CD4-positive, alpha-beta T cell treated with Interleukin-1 beta for 1 hour (primary cell): ENCODE data around the gene S100G.
"Not testable (repeated sequence)": the region's sequence is repeated elsewhere in the genome, so short reads cannot be mapped to it uniquely, and the experiment has no call there.

Experiments
- DNase-seq, 2 donors: peaks; one replicate each; pipeline ENCODE4 v3.0.0-alpha.2; 2020 to 2022

Gene S100G, protein sequence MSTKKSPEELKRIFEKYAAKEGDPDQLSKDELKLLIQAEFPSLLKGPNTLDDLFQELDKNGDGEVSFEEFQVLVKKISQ

DNA sequence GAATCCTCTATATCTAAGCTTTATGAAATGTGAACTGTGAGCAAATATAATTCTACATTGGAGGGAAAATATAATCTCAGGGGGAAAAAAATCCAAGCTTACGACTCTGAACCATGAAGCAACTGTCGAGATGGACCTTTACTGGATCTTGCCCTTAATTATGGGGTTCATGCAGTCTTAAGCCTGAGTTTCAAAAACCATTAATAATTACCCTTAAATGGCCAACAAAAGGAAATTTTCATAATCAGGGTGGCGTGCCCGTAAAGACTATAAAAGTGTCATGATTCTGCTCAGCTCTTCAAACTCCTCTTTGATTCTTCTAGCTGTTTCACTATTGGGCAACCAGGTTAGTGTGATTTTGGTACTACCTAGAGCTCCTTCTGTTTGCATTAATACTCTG, at the start of gene S100G:
Gene S100G (plus strand): TSS at position 301 of the 400 bp plus-strand sequence. CDS start 849 bp downstream, outside the sequence.
- DNase-seq = no peak

DNA sequence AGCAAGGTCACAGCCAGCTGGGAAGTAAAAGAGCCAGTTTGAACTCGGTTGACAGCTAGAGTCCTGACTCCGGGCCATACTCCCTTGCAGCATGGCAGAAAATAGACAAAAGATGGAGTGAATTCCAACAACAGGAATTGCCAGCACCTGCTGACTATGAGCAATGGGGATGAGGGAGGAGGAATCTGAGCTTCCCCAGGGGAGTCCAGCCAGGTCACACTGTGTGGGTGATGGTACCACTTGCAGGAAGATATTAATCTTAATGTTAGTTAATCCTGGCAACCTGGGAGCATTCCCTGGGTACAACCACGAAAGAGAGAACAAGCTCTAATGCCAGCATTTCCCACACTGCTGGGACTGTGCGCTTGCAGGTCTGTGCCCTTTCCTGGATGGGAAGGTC, 48.1 kb upstream of the S100G start:
- no peak for DNase-seq

DNA sequence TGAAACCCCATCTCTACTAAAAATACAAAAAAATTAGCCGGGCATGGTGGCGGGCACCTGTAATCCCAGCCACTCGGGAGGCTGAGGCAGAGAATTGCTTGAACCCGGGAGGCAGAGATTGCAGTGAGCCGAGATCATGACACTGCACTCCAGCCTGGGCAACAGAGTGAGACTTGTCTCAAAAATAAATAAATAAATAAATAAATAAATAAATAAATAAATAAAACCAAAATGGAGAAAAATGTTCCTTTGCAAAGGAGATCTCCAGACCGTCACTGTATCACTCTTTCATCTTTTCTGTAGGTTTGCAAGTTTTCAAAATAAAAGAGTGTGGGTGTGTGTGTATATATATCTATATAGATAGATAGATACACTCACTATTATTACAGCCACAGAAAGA, 46.7 kb upstream of the S100G start:
- not testable (repeated sequence) for DNase-seq

DNA sequence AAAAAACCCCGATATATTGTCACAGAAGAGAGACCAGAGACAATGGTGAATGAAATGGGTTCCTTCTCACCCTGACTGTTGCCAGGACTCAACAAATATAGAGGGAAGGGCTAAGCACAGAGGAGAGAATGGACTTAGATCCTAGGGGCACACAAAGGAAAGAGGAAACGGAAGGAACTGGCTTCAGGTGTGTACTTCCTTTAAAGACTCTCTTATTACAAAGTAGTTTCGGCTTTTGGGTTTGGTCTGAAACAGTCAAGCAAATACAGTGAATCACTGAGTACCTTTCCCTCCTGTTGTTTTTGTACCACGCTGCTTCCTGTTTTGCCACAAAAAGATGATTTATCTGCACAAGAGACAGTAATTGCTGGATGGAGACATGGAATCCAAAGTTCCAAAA, 46.1 kb upstream of the S100G start:
- DNase-seq = no peak

DNA sequence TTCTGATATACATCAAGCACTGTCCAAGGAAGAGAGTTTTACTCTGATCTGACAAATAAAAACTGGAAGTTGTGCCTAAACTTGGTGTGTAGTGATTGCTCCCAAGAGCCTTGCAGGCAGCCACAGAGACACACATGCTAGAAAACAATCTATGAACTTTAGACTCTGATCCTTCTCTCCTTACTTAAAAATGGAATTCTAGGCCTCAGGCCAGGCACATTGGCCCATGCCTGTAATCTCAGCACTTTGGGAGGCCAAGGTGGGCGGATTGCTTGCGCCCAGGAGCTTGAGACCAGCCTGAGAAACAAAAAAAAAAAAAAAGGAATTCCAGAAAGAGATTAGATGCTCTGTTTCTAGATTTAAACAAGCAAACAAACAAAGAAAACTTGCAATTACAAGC, 45.6 kb upstream of the S100G start:
- DNase-seq = no peak

DNA sequence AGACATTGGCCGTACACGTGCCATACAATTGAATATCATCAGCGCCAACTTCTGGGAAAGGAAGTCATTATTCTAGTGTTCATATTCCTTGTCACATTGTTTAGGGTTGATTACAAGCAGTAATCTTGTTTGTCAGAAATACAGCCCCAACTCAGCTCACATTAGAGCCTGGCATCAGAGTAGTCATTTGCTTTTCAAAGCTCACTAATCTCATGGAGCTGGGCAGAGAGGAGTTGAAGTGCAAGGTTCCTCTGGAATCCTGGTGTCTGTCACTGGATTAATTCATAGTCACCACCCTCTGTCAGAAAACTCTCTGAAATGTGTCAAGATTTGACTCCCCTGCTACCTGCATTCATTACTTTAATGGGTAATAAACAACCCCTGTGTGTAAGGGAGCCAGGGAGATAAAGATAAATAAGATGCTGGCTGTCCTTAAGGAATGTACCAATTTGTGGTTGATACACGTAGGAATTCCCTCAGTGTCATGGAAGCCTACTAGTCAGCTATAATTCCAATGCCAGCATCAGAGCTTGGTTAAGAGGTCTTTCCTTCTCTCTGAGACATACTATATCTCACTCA, 43.7 kb upstream of the S100G start:
- DNase-seq = no peak

DNA sequence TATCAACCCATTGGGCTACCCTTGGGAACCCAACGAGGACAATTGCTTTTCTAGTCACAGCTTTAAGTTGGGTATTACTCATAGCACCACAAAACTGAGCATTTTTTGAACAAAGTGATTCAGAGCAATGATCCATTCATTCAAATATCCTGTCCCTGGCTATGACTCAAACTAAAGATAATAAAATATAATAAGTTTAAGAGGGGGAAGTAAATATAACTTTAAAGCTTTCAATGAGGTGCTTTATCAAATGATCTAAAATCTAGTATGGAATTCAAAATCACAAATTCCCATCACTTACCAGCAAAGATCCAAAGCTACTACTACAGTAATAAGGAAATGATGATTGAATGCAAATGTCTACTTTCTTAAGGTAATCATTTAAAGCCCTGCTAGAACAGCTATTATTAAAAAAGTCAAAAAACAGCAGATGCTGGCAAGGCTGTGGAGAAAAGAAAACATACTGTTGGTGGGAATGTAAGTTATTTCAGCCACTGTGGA, 39.8 kb upstream of the S100G start:
- DNase-seq = no peak

DNA sequence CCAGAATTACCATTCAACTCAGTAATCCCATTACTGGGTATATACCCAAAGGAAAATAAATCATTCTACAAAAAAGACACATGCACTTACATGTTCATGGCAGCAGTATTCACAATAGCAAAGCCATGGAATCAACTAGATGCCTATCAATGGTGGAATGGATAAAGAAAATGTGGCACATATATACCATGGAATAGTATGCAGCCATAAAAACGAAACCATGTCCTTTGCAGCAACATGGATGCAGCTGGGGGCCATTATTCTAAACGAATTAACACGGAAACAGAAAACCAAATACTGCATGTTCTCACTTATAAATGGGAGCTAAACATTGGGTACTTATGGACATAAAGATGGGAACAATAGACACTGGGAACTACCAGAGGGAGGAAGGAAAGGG, 39.3 kb upstream of the S100G start:
- DNase-seq = not testable (repeated sequence)

DNA sequence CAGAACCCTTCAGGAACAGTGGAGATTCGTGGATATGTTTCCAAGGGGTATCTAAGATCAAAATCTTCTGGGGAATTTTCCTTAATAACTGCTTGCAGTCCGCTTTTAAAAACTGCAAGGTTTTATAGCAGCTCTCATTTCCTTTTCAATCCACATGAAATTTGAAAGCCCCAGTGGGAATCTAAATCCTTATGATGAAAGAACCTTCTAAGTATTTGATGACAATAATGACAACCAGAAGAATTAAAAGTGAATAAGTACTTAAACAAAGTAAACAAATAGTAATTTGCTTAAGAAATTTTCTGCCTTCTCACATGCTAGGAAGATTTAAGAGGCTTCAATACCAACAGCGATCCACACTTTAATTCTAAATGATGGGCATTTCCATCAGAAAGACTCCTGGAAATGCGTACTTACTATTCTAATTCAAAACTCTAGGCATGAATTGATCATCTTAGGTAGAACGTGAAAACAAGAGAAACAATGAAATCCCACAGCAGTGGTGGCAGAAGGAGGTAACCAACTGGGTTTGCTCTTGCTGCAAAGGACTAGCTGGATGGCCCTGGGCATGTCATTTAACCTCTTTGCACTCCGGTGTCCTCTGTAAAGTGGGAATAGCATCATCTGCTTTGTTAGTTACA, 37.6 kb upstream of the S100G start:
- DNase-seq = no peak

DNA sequence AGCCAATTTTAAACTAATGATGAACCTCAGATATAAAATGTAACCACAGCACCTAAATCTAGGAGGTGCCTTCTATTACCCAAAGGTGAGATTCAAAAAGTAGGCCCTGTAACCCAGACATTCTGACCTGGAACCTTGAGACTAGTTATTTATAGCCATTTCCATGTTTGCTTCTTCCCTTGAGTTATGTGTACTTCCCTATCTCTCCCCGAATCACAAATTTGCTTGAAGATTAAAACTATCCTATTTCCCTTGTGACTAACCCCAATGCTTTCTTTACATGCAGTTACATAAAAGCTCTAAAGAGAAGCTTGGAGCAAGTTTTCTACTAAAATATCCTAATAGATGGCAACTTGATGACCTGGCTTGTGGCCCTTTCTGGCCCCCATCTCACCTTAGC, 32.6 kb upstream of the S100G start:
- DNase-seq = no peak

DNA sequence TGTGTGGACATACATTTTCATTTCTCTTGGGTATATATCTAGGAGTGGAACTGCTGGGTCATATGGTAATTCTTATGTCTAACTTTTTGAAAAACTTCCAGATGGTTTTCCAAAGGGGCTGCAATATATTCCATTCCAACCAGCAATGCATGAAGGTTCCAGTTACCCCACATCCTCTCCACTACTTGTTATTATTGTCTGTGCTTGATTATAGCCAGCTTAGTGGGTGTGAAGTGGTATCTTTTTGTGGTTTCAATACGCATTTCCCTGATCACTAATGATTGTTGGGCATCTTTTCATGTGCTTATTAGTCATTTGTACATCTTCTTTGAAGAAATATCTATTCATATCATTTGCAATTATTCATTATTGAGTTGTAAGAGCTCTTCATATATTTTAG, 31.5 kb upstream of the S100G start:
- DNase-seq = no peak

DNA sequence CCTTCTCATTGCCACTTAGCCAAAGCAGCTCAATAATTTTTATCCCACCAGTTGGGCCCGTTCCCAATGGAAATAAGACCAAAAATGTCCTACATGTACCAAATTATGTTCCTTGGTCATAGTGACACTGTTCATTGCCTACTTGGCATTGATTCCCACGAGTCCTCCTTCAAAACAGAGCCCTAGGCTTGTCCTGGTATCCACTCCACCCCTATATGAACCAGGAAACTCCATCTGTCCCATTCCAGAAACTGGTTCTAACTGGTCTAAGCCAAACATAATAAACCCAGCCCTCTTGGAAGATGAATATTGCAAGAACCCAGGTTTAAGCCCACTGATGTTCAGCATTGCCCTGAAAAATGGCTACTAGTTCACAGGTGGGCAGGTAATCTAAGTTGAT, 30.9 kb upstream of the S100G start:
- DNase-seq = no peak

DNA sequence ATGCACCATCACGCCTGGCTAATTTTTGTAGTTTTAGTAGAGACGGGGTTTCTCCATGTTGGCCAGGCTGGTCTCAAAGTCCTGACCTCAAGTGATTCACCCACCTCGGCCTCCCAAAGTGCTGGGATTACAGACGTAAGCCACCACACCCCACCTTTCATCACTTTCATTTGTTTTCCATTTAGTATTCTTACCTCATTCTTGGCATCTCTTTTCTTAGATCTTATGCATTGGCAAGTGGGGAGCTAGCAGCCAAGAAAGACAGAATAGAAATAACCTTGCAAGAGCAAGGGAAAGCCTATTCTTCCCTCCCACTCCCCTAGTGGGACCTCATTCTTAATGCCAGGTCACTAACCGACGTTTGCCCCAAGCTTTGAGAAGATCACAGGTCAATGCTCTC, 21.4 kb upstream of the S100G start:
- not testable (repeated sequence) for DNase-seq

DNA sequence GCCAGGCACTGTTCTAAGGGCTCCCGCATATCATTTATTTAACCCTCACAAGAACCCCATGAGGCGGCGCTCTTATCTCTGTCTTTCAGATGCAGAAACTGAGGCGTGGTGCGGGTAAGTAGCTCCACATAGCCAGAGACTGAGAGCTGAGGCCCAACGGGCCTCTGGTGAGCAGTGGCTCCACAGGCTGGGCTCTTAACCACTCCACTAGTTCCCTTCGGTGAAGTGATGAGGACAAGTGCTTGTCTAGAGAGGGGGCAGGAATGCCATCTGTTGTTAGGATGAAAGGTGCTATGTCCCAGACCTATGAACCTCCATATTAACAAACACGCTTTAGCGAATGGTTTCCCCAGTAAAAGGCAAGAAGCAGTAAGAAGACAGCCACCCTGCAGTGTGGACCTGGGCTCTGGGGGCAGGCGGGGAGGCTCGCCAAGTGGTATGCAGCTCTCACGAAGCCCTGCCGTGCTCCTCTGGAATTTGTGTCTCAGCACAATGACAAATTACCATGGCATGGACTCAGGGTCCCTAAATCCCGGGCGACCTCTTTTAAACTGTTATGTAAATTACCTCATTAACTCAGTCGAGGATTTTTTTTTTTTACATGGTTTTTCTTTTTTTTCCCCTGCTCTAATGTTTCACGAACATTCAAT, 20.9 kb upstream of the S100G start:
- DNase-seq = no peak

DNA sequence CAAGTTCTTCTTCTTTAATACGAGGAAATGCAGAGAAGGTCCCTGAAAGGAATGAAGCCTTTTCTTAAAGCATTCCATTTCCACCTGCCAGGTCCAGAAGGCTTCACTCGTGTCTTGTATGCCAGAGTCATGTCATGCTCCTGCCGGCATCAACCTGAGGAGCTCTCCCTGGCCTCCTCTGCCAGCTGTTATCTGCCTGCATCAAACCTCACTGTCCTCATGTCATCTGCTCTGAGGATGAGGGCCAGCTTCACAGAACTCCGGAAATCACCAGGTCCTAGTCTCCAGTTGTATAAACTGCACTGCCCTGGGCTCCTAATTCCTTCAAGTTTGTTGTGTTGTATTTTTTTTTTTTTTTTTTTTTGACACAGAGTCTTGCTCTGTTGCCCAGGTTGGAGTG, 20.0 kb upstream of the S100G start:
- DNase-seq = no peak

DNA sequence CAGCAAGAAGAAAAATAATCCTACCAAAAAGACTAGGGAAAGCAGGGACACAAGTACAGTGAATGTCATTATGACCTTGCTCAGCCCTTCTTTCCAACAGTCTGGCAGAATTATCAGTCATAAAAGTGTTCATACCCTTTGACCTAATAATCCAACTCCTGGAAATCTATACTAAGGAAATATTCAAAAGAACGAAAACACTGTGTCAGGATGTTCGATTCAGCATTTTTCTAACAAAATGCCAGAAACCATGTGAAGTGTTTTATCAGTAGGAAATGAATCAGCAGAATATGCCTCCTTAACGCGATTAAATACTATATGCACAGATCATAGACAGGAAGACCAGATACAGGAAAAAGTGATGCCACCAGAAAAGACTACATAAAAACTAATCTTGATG, 16.2 kb upstream of the S100G start:
- DNase-seq = no peak

DNA sequence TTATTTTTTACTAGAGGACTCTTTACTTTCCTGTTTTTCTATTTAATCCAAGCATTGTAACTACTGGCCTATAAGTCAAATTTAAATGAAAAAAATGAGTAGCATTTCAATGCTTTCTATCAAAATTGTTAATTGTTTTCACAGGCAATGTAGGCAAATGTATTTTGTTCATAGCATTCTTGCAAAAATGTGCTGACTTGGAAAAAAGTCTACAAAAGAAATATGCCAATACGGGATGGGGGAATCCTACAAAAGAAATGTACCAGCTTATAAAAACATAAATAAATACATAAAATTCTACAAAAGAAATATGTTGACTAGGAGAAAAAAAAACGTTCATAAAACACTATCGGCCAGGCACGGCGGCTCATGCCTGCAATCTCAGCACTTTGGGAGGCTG, 14.9 kb upstream of the S100G start:
- no peak for DNase-seq

DNA sequence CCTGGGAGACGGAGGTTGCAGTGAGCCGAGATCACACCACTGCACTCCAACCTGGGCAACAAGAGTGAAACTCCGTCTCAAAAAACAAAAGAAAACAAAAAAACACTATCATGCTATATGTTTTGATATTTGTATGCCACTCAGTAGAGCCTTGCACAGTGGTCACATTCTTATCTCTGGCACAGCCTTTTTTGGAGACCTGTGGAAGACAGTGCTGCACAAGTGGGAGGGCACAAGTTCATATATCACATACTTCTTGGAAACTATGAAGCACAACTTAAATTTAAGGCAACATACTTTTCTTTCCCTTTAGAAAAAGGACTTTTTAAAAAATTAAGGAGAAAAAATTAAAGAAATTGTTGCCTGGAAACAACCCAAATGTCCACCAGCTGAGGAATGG, 14.4 kb upstream of the S100G start:
- no peak for DNase-seq

DNA sequence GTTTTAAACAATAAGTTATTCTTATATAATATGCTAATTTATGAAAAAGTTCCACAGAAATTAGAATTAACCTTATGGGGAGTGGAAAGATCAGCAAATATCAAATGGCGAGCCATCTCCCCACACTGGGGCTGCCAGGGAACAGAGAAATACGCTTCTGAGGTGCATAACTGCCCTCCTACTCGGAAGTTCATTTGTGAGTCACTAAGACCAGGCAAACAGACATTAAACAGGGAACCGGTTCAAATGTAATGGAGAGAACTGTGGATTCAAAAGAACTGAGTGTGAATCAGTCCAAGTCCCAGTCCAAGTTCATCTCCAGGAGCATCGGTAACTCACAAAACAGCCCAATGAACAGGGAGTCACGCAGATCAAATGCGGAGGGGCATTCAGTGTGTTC, 11.4 kb upstream of the S100G start:
- no peak for DNase-seq

DNA sequence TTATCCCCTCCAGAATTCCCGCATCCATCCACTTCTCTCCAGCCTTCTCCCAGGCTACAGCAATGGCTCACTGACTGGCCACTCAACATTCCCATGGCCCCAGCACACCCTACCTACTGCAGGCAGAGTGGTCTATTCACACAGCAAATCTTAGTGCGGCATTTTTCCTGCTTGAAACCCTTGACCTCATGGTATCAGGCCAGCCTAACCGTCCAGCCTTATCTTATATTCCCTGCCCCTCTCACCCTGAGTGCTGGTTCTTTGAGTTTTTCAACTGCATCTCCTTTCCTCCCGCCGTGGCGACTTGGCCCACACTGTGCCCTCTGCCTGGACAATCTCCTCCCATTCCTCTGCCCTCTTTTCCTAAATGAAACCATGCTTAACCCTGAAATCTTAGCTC, 10.0 kb upstream of the S100G start:
- DNase-seq = no peak

DNA sequence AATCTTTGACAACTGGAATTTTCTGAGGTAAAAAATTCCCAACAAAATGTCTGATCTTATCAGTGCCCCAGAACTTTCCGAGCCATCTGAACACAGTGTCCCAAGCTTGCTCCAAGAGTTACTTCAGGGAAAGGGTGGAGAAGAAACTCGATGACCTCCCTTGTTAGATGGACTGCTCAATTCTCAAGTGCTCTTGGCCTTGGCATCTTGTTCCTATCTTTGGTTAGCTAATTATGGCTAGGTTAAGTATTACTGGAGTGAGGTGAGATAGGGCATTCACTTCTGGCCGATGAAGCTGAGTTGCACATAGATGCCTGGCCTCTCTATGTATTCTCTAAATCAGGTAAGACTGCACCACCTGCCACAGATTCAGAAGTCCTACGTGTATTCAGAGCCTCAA, 9.1 kb upstream of the S100G start:
- DNase-seq = no peak

DNA sequence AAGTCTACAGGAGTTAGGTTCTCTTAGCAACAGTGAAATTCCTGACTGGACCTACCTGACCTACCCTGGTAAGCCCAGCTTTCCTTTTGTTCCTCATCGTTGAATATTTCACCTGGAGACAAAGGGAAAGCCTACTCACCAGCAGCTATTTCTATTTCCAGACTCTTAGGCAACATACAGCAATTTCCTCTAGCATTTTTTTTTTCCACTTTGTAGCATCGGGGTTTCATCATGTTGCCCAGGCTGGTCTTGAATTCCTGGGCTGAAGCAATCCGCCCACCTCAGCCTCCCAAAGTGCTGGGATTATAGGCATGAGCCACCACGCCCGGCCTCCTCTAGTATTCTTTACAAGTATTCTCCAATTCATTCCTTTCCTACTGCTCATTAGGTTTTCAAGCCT, 6.8 kb upstream of the S100G start:
- DNase-seq = no peak

DNA sequence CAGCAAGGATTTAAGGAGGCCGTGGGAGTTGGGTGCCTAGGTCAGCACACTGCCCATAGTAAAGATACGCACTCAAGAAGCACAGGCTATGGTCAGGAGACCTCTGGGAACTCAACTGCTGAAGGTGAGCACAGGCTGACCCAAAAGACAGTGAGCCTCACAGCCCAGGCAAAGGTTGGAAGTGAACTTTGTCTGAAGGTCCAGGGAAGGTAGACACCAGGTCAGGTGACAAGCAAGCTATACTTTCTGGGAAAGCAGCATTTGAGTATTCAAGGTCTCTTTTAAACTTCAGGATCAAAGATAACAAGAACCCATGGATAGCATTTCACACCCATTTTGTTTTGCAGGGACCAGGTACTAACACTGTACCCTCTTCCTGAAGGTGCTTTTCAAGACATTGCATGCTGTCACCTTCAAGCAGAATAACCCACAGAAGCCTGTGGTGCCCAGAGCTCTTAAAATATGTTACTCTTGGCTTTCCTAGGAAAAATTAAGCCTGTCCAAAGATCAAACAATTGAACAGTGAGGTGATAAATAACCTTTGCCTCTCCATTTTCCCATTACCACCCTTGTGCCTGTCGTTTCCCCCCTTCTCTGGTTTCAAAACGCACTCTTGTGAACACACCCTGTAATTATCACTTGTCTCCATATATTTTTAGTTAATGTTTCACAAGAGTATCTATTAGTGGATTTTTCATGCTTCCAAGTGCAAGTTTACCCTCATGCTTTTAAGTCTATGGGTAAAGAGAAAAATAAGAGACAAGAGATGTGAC, 3.4 kb upstream of the S100G start:
- DNase-seq = no peak
